ENCODE data around the gene FOLR3.
A peak's percentile ranks its signal among the peaks of the same experiment; 100 is the strongest.
"Not testable (repeated sequence)": the region's sequence is repeated elsewhere in the genome, so short reads cannot be mapped to it uniquely, and the experiment has no call there.

The FOLR3 gene

DNA sequence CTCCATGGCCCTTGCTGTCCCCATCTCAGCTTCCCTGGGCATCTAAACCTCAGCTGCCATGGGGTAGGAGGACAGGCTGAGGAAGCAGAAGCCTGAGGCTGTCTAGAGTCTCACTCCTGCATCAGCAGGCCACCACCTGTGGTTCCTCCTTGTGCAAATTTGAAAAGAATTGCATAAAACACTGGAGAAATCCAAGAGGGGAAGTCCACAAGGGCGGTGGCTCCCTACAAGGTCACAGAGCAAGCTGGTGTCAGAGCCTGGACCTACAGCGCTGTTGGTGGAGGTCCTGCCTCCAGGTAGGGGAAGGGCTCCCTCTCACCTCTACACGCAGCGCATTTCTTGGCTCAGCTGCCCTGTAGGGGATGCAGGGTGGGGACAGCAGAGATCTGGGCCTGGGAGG is at the start of gene FOLR3:
Gene FOLR3 (plus strand): TSS at position 253 of the 400 bp plus-strand sequence. CDS start 228 bp downstream, outside the sequence.
- DNase-seq = not testable (repeated sequence)

DNA sequence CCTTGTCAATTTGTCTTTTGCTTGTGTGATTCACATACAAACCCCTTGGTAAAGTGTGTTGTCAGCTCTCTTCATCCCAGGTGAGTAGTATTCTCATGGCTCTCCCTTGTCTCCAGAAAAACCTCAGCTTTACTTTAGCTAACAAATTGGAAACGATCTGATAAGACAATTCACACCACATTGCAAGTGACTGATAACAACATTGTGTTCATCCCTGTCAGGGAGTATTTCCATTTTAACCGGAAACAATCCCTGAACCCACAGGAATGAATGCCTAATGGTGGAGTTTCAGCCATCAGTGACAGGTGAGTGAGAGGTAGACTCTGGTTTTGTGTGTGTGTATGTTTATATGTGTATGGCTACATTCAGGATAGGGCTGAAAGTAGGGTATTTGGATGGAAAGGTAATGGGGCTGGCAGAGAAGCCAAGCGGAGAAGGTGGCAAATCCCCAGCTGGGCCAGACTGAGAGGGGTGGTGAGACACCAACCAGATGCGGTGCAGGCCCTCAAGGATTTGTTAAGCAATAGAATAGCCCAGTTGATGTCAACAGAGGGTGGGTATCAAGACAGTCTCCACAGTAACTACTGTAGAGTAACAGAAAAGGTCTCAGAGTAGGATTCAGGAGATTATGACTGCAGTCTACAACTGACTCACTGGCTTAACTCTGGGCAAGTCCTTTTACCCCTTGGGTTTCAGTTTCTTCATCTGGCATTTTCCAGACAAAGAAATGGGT is 47.3 kb upstream of the FOLR3 start:
- no peak for DNase-seq

DNA sequence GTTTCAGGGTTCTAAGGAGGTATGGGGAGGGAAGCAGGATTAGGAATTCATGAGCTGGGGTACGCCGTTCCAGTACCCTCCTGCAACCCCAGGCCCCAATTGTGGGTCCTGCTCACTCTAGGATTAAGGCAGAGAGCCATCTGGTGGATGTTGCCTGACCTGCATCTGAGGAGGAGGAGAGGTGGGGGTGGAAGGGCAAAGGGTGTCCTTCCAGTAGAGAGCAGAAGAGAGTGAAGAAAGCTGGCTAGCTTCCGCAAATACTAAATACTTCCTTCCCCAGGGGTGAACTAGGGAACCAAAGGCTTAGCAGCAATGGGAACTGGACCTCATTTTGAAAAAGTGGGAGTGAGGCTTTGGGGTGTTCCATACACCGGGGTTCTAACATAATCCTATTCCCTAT is 44.2 kb upstream of the FOLR3 start:
- peak; percentile 65 for DNase-seq

DNA sequence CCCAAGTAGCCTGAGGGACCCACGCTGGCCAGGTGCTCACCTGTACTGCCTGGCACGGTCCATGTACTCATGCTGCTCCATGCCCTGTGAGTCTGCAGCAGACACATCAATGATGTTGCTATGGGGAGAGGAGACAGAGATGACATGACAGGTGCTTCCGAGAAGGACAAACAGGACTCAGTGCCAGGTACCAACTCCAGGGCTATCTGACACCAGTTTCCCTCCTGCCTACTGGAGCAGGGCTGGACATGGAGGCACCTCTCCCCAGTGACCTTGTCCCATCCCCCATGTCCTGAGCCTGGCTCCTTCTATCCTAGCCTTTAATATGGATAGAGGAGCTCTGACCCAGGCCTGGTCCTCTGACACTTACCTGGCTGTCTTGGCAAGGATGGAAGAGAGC is 36.8 kb upstream of the FOLR3 start:
- DNase-seq = no peak

DNA sequence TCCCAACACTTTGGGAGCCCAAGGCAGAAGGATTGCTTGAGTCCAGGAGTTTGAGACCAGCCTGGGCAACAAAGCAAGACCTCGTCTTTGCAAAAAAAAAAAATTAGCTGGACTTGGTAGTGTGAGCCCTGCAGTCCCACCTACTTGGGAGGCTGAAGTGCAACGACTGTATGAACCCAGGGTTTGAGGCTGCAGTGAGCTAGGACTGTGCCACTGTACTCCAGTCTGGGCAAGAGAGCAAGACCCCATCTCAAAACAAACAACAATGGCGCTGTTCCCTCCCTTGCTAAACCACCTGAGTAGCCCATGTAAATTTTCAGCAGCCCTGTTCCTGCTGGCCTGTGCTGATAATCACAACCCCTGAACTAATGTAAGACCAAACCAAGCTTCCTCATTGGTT is 35.5 kb upstream of the FOLR3 start:
- DNase-seq = no peak

DNA sequence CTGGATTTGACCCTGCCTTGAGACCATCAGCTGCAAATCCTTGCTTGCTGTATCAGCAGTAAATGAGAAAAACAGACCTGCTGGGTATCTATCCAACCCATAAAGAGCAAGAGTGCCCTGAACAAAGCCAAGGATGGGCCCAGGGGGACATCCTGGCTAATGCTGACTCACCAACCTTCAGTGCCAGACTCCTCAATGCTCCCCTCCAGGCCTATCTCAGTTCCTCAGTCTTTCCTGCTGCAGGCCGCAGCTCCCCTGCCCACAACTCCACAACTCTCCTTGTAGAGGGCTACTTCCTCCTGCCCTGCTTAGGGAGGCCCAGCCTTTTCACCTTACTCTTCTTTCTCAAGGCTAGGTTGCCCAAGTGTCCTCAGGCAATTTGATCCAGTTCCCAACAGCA is 35.1 kb upstream of the FOLR3 start:
- no peak for DNase-seq

DNA sequence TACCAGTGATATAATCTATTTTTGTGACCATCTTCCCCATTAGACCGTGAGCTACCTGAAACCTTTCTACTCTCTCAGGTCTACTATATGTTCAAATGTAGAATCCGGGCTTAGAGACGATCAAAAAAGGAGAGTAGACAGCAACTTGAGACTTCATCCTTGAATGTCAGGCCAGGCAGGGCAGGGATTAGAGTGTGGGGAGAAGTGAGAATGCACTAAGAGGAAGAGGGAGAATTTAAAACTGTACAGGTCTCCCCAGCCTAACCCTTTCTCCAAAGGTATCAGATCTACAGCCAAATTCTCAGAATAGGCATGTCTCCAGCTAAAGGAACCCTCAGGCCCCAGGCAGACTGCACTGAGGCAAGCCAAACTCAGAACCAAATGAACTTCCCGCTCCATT is 33.4 kb upstream of the FOLR3 start:
- no peak for DNase-seq

DNA sequence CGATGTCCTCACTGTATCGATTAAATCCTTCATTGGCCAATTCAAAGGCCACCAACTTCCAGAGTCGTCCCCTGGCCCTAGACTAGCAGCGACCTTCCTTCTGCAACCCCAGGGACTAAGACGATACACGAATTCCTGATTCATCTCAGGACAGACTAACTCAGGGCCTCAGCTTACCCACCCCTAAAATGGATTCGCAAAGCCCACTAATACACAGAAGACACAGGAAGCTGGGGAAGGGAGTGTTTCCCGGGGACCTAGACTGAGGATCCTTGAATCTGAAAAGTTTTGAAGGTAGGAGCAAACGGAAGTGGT is 32.9 kb upstream of the FOLR3 start:
- DNase-seq = no peak

DNA sequence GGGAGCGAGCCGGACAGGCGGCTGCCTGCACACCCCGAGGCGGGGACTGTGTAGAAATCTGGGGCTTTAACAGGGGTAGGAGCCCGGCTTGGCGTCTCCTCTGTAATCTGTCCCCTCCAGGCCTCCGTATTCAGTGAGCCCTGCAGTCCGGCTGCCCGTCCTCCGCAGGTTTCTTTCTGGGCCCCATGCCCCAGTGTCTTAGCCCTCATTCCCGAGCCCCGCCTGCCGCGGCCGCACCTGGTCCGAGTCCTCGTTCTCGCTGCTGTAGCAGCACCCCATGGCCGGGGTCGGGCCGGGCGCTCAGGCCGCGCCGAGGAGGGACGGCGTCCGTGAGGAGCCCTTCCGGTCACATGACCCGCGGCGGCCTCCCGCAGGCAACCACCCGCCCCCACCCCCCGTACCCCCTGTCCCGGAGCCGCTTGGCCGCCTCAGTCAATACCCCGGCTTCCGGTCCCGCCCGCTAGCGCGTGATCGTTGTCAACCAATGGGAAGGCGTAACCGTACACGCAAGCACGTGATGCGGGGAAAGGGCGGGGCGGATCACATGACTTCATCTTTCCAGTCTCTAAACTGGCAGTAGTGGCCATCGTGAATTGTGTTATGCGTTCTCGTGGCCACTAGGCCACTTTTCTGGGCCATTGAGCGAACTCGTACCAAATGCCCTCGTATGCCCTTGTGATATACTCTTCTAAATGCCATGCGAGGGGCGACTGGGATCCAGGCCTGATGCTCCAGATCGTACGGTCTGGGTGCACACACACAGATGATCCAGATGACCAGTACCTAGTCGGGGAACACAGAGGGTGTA is 32.4 kb upstream of the FOLR3 start, which contains the start of gene LAMTOR1:
Gene LAMTOR1 (minus strand): TSS at position 352 of the 808 bp plus-strand sequence. CDS start 73 bp downstream, at position 279.
- peak; percentile 98 for DNase-seq

DNA sequence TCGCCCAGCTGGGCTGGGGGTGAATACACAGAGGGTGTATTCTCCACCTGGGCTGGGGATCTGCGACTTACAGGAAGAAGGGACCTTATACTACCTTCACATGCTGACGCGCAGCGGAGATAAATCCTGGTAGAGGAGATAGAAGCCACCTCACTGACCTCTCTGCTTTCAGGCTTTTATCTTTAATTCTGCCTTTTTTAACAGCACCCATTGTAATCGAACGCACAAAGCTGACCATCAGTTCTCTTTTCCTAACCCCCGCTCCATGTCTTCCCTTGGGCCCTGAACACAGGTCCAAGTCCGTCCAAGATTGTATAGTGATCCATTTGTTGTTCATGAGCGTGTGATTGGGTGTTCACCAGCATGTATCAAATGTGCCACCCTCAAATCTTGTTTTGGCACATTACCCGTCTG is 31.8 kb upstream of the FOLR3 start:
- DNase-seq = no peak

DNA sequence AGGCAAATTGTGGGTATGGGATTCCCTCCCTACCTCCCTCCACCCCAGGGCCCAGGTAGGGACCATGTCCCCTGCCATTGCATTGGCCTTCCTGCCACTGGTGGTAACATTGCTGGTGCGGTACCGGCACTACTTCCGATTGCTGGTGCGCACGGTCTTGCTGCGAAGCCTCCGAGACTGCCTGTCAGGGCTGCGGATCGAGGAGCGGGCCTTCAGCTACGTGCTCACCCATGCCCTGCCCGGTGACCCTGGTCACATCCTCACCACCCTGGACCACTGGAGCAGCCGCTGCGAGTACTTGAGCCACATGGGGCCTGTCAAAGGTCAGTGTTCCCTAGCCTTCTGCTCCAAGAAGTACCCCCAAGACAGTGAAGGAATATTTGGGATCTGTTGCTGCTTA is 29.6 kb upstream of the FOLR3 start, which contains the start of gene TOMT:
Gene TOMT (plus strand): TSS at position 37 of the 400 bp plus-strand sequence. CDS start 28 bp downstream, at position 65.
- DNase-seq = no peak

DNA sequence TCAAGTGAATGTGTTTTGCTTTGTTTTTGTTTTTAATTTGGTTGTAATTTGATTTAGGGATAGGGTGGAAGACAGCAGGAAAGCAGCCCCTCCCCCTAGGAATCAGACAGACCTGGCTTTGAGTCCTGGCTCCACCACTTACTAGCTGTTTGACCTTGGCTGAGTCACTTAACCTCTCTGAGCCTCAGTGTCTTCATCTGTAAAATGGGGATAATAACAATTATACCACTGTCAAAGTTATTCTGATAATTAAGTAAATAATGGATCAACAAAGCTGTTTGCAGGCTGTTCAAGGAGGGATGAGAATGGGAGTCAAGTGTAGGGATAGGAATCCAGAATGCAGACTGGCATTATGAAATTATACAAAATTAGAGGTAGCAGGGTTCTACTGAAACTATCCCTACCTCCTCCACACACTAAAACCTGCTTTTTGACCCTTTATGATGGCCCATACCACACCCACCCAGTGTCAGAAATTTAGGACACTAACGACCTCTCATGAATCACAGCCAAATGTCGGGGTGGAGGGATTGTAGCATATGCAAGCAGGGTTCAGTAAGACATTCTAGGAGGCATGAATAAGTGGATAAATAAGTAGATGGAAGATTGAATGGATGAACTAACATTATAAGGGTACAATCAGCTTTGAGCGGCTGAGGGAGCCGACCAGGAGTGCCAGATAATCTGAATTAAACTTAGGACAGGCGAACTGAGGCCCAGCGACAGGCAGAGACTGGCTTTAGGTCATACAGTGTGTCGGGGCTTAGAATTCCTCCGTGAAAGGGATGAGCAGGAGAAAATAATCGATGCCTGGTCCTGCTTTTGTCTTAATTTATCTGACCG is 24.0 kb upstream of the FOLR3 start:
- no peak for DNase-seq

DNA sequence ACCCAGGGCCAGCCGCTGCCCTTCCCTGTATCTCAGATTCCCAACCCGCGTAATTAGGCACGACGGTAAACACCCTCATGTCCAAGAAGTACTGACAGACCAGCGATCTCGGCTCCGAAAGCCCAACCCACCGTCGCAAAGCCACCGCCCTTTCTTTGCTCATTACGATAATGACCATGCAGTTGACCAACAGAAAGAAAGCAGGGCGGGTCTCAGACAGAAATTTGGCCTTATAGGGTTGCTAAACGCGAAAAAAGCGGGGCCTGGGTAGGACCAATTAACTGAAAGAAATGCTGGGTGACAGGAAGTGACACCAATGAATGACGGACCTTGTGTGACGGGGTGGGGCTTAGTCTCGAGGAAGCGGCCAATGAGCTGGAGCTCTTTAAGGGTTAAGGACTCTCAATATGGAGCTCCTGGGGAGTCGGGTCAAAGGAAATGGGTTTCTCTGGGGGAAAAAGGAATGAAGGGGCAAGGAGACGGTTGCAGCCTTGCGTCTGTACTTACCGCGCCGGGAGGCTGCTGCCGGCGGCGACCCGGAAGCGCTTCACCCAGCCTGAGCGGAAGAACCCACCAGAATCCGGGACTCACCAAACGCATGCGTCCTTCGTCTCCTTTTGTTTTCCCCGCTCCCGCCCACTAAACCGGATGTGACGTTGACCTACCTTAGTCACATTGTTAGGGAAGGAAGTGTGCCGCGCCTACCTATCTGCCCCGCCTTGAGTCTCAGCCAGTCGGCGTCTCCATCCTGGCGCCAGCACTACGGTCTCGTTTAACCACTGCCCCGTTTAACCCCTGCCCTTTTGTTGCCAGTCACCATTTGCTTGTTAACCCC is 23.2 kb upstream of the FOLR3 start, which contains the start of gene ANAPC15:
Gene ANAPC15 (minus strand): TSS at position 553 of the 835 bp plus-strand sequence. CDS start 1,419 bp downstream, outside the sequence.
- DNase-seq = peak; percentile 97

DNA sequence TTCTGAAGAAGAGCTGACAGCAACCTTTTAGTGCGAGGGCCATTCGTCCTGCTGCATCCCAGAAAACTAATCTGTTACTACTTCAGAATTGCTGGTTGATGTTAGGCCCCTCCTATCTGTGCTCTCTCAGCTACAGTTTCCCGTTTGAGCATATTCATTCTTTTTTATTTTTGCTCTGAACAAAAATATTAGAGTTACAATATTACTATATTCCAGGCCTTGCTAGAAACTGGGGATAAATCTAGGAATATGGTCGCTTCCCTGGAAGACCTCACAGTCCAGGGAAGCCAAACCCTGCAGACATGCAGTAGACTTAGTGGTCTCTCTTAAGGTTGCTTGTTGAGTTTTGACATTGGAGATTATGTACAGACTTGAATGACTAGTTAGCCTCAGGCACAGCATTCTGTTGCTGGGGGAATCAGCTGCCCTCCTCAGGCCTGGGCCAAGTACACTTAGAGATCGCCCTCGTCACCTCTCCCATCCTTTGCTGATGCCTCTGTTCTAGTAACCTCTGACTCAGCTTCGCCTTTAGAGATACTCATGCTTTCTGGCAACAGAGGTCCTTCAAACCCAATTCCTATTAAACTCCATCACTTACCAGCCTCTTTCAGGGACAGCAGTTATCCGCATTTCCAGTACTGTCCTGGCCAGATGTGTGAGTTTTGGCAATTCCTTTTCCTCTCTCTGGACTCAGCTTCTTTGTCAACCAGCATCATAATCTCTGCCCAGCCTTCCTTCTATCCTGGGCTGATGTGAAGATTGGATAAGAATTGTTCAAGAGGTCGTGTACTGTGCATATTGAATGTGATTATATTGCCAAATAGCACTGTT is 22.3 kb upstream of the FOLR3 start:
- DNase-seq = no peak

DNA sequence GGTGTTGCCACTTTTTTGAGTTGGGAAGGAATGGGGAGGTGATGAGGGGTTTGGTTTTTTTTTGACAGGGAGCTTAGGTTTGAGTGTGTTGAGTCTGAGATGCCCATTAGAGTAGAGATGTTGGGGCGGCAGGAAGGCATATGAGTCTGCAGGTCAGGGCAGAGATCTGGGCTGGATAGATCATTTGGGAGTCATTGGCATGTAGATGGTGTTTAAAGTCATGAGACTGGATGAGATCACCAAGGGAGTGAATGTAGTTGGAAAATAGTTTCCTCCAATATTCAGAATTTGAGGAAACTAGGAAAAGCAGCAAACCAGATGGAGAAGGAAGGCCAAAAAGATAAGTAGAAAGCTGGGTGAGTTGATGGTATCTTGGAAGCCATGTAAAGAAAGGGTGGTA is 21.0 kb upstream of the FOLR3 start:
- DNase-seq = no peak

DNA sequence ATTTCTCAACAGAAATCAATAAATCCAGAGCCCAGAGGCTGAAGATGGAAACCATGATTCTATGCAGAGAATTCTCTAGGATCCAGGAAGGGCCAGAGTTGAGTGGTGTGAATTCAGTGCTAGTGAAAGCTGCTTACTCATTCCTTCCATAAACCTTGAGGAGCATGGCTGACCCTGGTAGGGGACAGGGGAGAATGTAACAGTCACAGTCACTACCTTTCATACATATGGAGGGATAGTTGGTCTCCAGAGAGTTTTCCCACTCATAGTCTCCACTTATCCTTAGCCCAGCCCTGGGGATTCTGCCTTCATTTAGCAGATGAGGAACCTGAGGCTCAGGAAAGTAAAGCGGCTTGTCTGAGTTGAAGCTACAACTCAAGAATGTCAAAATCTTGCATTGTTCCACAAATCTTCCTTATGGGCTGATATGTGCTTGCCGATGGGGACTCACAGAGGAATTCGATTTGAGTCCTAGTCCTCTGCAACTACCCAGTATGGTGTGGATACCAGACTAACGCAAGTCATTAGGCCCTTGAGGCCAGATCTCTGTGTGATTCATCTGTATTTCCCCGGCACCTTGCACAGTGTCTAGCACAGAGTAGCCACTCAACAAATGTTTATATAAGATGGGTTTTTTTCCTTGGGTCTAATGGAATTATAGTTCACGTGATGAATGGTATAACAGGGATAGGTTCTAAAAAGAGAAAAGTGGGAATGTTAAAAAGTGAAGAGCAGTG is 19.3 kb upstream of the FOLR3 start:
- DNase-seq = no peak

DNA sequence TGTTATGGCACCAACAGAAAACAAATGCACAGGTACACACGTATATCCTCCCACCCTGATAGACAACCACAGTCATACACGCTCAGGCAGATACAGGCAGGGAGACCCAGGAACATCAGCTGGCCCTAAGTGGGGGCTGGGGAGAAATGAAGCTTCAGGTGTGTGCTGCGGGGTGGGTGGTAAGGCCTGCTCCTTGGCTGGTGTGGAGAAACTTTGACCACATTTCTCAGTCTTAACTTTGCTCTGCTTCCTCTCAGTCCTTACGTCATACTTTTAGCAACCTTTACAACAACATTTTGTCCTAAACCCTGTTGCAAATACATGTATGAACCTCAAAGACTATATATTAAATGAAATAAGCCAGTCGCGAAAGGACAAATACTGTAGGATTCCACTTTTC is 16.3 kb upstream of the FOLR3 start:
- DNase-seq = no peak

DNA sequence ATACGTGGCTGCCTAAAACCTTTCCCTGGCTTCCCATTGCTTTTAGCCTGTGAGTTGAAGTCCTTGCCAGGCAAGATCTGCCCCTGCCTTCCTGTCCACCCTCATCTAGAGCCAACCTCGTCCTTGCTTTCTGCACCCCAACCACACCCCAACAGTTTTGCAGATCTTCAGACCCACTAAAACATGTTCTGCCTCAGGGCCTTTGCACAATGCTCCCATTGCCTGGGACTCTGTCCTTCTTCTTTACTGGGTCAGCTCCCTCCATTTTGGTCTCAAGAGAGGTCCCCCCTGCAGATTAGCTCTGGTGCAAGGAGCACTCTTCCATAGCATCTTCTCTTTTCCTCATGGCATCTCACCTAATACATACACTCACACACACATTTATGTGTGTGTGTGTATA is 14.6 kb upstream of the FOLR3 start:
- DNase-seq = no peak

DNA sequence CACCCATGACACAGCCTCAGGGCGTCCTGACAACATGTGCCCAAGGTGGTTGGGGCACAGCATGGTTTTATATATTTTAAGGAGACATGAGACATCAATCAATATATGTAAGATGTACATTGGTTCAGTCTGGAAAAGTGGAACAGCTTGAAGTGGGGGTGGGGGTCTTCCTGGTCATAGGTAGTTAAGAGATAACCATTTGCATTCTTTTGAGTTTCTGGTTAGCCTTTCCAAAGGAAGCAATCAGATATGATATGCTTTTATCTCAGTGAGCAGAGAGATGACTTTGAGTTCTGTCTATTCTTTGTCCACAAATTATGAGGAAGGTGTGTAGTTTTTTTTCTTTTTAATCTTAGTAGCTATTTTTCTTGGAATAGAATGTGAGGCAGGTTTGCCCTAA is 12.9 kb upstream of the FOLR3 start:
- DNase-seq = no peak

DNA sequence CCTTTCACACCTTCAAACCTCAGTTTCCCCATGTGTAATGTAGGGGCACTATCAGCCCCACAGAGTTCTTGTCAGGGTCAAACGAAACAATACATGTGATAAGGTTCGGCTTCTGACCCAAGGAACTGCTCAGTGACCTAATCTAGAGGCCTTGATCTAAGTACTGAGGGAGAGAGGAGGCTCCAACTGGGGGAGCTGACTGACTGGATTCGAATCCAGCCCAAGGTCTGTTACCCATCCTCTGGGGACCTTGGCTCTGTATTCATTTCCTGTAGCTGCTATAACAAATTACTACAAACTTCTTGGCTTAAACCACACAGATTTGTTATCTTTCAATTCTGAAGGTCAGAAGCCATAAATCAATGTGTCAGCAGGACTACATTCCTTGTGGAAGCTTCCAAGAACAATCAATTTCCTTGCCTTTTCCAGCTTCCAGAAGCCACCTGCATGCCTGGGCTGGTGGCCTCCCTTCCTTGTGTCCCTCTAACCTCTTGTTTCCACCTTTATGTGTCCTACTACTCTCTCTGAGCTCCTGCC is 12.3 kb upstream of the FOLR3 start:
- no peak for DNase-seq
